ENCODE results near the gene PHOSPHO2. TPM values are rescaled to one million over a fixed set of nuclear protein-coding genes. Genes with fewer than 3 reads are reported as not detected.

PHOSPHO2 gene
- total RNA-seq, 4 donors from 2014 or later: 12.1 to 20.0 (median 13.2) TPM

- no peak for DNase-seq
- Histone ChIP-seq H3K36me3 (no peaks in the 10 kb centered on the region), H3K27ac (no peak overlapping the region), H3K27me3 (no peaks in the 10 kb centered on the region), H3K9me3 (no peaks in the 10 kb centered on the region), H3K4me1 (no peaks in the 10 kb centered on the region), H3K4me3 (replicated peaks in 1 of 3) (no peak overlapping the region)
- WGBS, 2 donors: 77 to 97% methylated on average over 1 of the region's 1 CpG
- intact Hi-C loops (cut with DNase I): no loop called here
- TF ChIP-seq CTCF (IDR thresholded peaks at IDR 0.05) (no peak), POLR2A (IDR thresholded peaks at IDR 0.05) (no peak)
Observed at GRCh38 chr2:169664600-169664977, 29.7 kb upstream of the PHOSPHO2 start.

- TF ChIP-seq CTCF (IDR thresholded peaks at IDR 0.05): no peak
- TF ChIP-seq POLR2A (IDR thresholded peaks at IDR 0.05): no peak
- 88 to 89% methylated on average over 1 of the region's 1 CpG for WGBS, 2 donors
- intact Hi-C loops (cut with DNase I): no loop called here
- Histone ChIP-seq H3K27ac (no peak overlapping the region), H3K4me1 (no peaks in the 10 kb centered on the region), H3K4me3 (replicated peaks in 1 of 3) (no peak overlapping the region), H3K27me3 (no peaks in the 10 kb centered on the region), H3K9me3 (no peaks in the 10 kb centered on the region), H3K36me3 (no peaks in the 10 kb centered on the region)
- no peak for DNase-seq
Observed at GRCh38 chr2:169664978-169665930, 29.0 kb upstream of the PHOSPHO2 start.

- no peak overlapping the region for H3K27ac ChIP-seq
- no peak overlapping the region for H3K4me3 ChIP-seq (replicated peaks in 1 of 3)
- 29 to 38% methylated on average over 2 of the region's 2 CpGs for WGBS, 2 donors
- no peaks in the 10 kb centered on the region for H3K36me3 ChIP-seq
- no peaks in the 10 kb centered on the region for H3K27me3 ChIP-seq
- no peak for TF ChIP-seq CTCF (IDR thresholded peaks at IDR 0.05)
- TF ChIP-seq POLR2A (IDR thresholded peaks at IDR 0.05): no peak
- intact Hi-C loops (cut with DNase I): no loop called here
- no peaks in the 10 kb centered on the region for H3K9me3 ChIP-seq
- no peak for DNase-seq
- no peaks in the 10 kb centered on the region for H3K4me1 ChIP-seq
Observed at GRCh38 chr2:169667583-169667982, 26.7 kb upstream of the PHOSPHO2 start.

- H3K27ac ChIP-seq: no peak overlapping the region
- TF ChIP-seq CTCF (IDR thresholded peaks at IDR 0.05) (no peak), POLR2A (IDR thresholded peaks at IDR 0.05) (no peak)
- WGBS, 2 donors: 94 to 97% methylated on average over 2 of the region's 2 CpGs
- H3K4me3 ChIP-seq (replicated peaks in 1 of 3): no peak overlapping the region
- H3K36me3 ChIP-seq: no peaks in the 10 kb centered on the region
- no peaks in the 10 kb centered on the region for H3K4me1 ChIP-seq
- H3K27me3 ChIP-seq: no peaks in the 10 kb centered on the region
- no peaks in the 10 kb centered on the region for H3K9me3 ChIP-seq
- intact Hi-C loops (cut with DNase I): no loop called here
- no peak for DNase-seq
Observed at GRCh38 chr2:169670215-169670651, 24.0 kb upstream of the PHOSPHO2 start.

- Histone ChIP-seq H3K4me3 (replicated peaks in 1 of 3) (no peak overlapping the region), H3K9me3 (no peaks in the 10 kb centered on the region), H3K27ac (no peak overlapping the region), H3K36me3 (no peaks in the 10 kb centered on the region), H3K27me3 (no peaks in the 10 kb centered on the region), H3K4me1 (no peaks in the 10 kb centered on the region)
- intact Hi-C loops (cut with DNase I): no loop called here
- WGBS, 2 donors: 96 to 98% methylated on average over 4 of the region's 4 CpGs
- TF ChIP-seq CTCF (IDR thresholded peaks at IDR 0.05) (no peak), POLR2A (IDR thresholded peaks at IDR 0.05) (no peak)
- DNase-seq: no peak
Observed at GRCh38 chr2:169670937-169671336, 23.3 kb upstream of the PHOSPHO2 start.

Measured in thyroid gland (tissue), 4 donors.